Tibial nerve (tissue), 4 donors: ENCODE data around the gene TTPAL.

Source experiments
- CTCF ChIP-seq, 5 experiments: fragments of 200-600 bp in 3 of 5; fragments of 450-650 bp in 2 of 5; sonication (generic) in 3 of 5; IDR thresholded peaks; one replicate each; pipeline ENCODE4 v1.5.1; 2016 to 2019; ENCODE audit warnings: antibody characterized with exemption in 5 of 5, mild to moderate bottlenecking in 3 of 5, moderate library complexity in 2 of 5
- EP300 ChIP-seq, 2 donors: sonication (generic); formaldehyde crosslinking; IDR thresholded peaks; one replicate each; pipeline ENCODE4 v1.6.1; 2017; ENCODE audit warnings: antibody characterized with exemption in 2 of 2, mild to moderate bottlenecking in 1 of 2

GRCh38 chr20:44543358-44543757 is 67.7 kb downstream of the TTPAL start:
- TF ChIP-seq CTCF (IDR thresholded peaks at IDR 0.05): no peak
- TF ChIP-seq EP300 (IDR thresholded peaks at IDR 0.05): no peak
